GM23338 (cell line): ENCODE measurements around the gene FICD. TPM values are rescaled to one million over a fixed set of nuclear protein-coding genes. Genes with fewer than 3 reads are reported as not detected.

Experiments used
- ATAC-seq: fragments of 200-7000 bp; cut with Tn5 transposase; 3 replicates; pipeline ENCODE4 v1.9.1; 2020
- DNase-seq: peaks from one replicate; pipeline ENCODE4 v3.0.0-alpha.2; 2015; ENCODE audit warnings: low spot score
- H2AFZ ChIP-seq: fragments of 200-600 bp; sonication (generic); 2 replicates; pipeline ENCODE4 v1.8.0; 2016; ENCODE audit warnings: antibody characterized with exemption, mild to moderate bottlenecking, moderate library complexity
- H3F3A ChIP-seq: fragments of 200-600 bp; sonication (generic); replicated peaks from 2 replicates; pipeline ENCODE4 v1.8.0; 2017; ENCODE audit warnings: antibody characterized with exemption, mixed run types, low read depth
- H3K27ac ChIP-seq: fragments of 200-600 bp; sonication (generic); 2 replicates; pipeline ENCODE4 v1.6.1; 2016; ENCODE audit warnings: low read depth
- H3K27me3 ChIP-seq: fragments of 200-600 bp; sonication (generic); 2 replicates; pipeline ENCODE4 v1.8.0; 2016; ENCODE audit warnings: mild to moderate bottlenecking, mixed run types, moderate library complexity; ENCODE audit not compliant: insufficient read depth
- H3K36me3 ChIP-seq: fragments of 200-600 bp; sonication (generic); 2 replicates; pipeline ENCODE4 v1.8.0; 2016; ENCODE audit warnings: mild to moderate bottlenecking; ENCODE audit not compliant: insufficient read depth
- H3K4me1 ChIP-seq: fragments of 200-600 bp; sonication (generic); 2 replicates; pipeline ENCODE4 v1.8.0; 2016; ENCODE audit warnings: mild to moderate bottlenecking, moderate library complexity; ENCODE audit not compliant: insufficient read depth
- H3K4me2 ChIP-seq: fragments of 200-600 bp; sonication (generic); 2 replicates; pipeline ENCODE4 v1.7.1; 2017; ENCODE audit warnings: mixed run types
- H3K4me3 ChIP-seq: fragments of 200-600 bp; sonication (generic); 2 replicates; pipeline ENCODE4 v1.6.1; 2016; ENCODE audit warnings: mixed run types
- H3K79me2 ChIP-seq: fragments of 200-600 bp; sonication (generic); replicated peaks from 2 replicates; pipeline ENCODE4 v1.8.0; 2017; ENCODE audit warnings: mild to moderate bottlenecking; ENCODE audit not compliant: insufficient read depth
- H3K9me2 ChIP-seq: fragments of 200-600 bp; sonication (generic); 2 replicates; pipeline ENCODE4 v1.8.0; 2017; ENCODE audit not compliant: insufficient read depth
- H4K20me1 ChIP-seq: fragments of 200-600 bp; sonication (generic); replicated peaks from 2 replicates; pipeline ENCODE4 v1.8.0; 2017; ENCODE audit warnings: mild to moderate bottlenecking; ENCODE audit not compliant: insufficient read depth
- H3K27ac Mint-ChIP-seq: 2 replicates; pipeline ENCODE4 v1.8.0; 2020; ENCODE audit warnings: inconsistent platforms, mild to moderate bottlenecking, moderate library complexity, mixed read lengths
- H3K27me3 Mint-ChIP-seq: 3 replicates; pipeline ENCODE4 v1.8.0; 2022; ENCODE audit warnings: low read depth, mild to moderate bottlenecking, moderate library complexity, mixed read lengths, inconsistent platforms; ENCODE audit not compliant: insufficient read depth, poor library complexity
- H3K36me3 Mint-ChIP-seq: 3 replicates; pipeline ENCODE4 v1.8.0; 2021; ENCODE audit warnings: low read depth, mild to moderate bottlenecking, inconsistent platforms, moderate library complexity, mixed read lengths
- H3K4me1 Mint-ChIP-seq: 3 replicates; pipeline ENCODE4 v1.8.0; 2020; ENCODE audit warnings: mild to moderate bottlenecking, inconsistent platforms, mixed read lengths
- H3K4me3 Mint-ChIP-seq: 3 replicates; pipeline ENCODE4 v1.8.0; 2021; ENCODE audit warnings: moderate library complexity, mild to moderate bottlenecking, inconsistent platforms, mixed read lengths
- H3K9me3 Mint-ChIP-seq: 3 replicates; pipeline ENCODE4 v1.8.0; 2020; ENCODE audit warnings: moderate library complexity, mild to moderate bottlenecking, inconsistent platforms, mixed read lengths
- CREB1 ChIP-seq: fragments of 250-450 bp; sonication (Bioruptor Pico); IDR thresholded peaks from 2 replicates; pipeline ENCODE4 v1.5.0; 2020; ENCODE audit warnings: low read depth, mild to moderate bottlenecking, moderate library complexity
- ETS1 ChIP-seq: IDR thresholded peaks from 2 replicates; pipeline ENCODE4 v1.6.1; 2016; ENCODE audit warnings: antibody characterized with exemption
- EZH2 ChIP-seq: fragments of 200-600 bp; sonication (generic); IDR thresholded peaks from one replicate; pipeline ENCODE4 v1.8.0; 2017; ENCODE audit warnings: antibody characterized with exemption, mild to moderate bottlenecking, low read depth; ENCODE audit not compliant: unreplicated experiment
- EZH2phosphoT487 ChIP-seq: fragments of 200-600 bp; sonication (generic); IDR thresholded peaks from one replicate; pipeline ENCODE4 v1.8.1; 2018; ENCODE audit warnings: antibody characterized with exemption; ENCODE audit not compliant: unreplicated experiment
- JUNB ChIP-seq: IDR thresholded peaks from one replicate; pipeline ENCODE4 v1.6.1; 2016; ENCODE audit warnings: antibody characterized with exemption; ENCODE audit not compliant: unreplicated experiment
- NANOG ChIP-seq: IDR thresholded peaks from 2 replicates; pipeline ENCODE4 v1.6.1; 2016; ENCODE audit warnings: antibody characterized with exemption, borderline replicate concordance
- POLR2AphosphoS5 ChIP-seq: IDR thresholded peaks from 2 replicates; pipeline ENCODE4 v1.6.1; 2016; ENCODE audit warnings: antibody characterized with exemption, low read depth
- STAT1 ChIP-seq: IDR thresholded peaks from one replicate; pipeline ENCODE4 v1.6.1; 2016; ENCODE audit warnings: antibody characterized with exemption; ENCODE audit not compliant: unreplicated experiment
- ZNF114 ChIP-seq: fragments of 250-450 bp; sonication (Bioruptor Pico); IDR thresholded peaks from 2 replicates; pipeline ENCODE4 v1.5.0; 2020; ENCODE audit warnings: mild to moderate bottlenecking, moderate library complexity
- ZNF331 ChIP-seq: fragments of 250-450 bp; sonication (Bioruptor Pico); IDR thresholded peaks from 2 replicates; pipeline ENCODE4 v1.5.0; 2020; ENCODE audit warnings: low read depth, mild to moderate bottlenecking, moderate library complexity
- polyA plus RNA-seq: library from polyadenylated mRNA; unstranded; fragments of >200 nt; fragmentation: Nextera tagmentation; extraction: Ambion mirVana; gene quantifications from 2 replicates; pipeline ENCODE4 v1.2.1, GENCODE V29; 2016
- total RNA-seq: library from RNA; depleted of rRNA; stranded (reverse); fragments of >200 nt; shearing (Covaris generic); gene quantifications from 2 replicates; pipeline ENCODE4 v1.2.3, GENCODE V29; 2014
- TF ChIP-seq, protein P1 (sequence below), 2 experiments: fragments of 200-600 bp in 1 of 2; sonication (generic) in 1 of 2; conservative IDR thresholded peaks; 2 replicates each; pipeline versions ENCODE4 v1.5.1 to v1.6.1; 2016 to 2017; ENCODE audit warnings: antibody characterized with exemption in 2 of 2, low read depth in 2 of 2, mild to moderate bottlenecking in 2 of 2, moderate library complexity in 1 of 2
- TF ChIP-seq, protein P2 (sequence below): fragments of 250-450 bp; sonication (Bioruptor Pico); IDR thresholded peaks from 2 replicates; pipeline ENCODE4 v1.5.0; 2020; ENCODE audit warnings: mild to moderate bottlenecking, moderate library complexity
- TF ChIP-seq, protein P3 (sequence below): IDR thresholded peaks from one replicate; pipeline ENCODE4 v1.6.1; 2018; ENCODE audit warnings: antibody characterized with exemption; ENCODE audit not compliant: unreplicated experiment

FICD gene
- total and polyA plus RNA-seq, 2 experiments from 2014 or later = 4.9 to 5.3 TPM

DNA sequence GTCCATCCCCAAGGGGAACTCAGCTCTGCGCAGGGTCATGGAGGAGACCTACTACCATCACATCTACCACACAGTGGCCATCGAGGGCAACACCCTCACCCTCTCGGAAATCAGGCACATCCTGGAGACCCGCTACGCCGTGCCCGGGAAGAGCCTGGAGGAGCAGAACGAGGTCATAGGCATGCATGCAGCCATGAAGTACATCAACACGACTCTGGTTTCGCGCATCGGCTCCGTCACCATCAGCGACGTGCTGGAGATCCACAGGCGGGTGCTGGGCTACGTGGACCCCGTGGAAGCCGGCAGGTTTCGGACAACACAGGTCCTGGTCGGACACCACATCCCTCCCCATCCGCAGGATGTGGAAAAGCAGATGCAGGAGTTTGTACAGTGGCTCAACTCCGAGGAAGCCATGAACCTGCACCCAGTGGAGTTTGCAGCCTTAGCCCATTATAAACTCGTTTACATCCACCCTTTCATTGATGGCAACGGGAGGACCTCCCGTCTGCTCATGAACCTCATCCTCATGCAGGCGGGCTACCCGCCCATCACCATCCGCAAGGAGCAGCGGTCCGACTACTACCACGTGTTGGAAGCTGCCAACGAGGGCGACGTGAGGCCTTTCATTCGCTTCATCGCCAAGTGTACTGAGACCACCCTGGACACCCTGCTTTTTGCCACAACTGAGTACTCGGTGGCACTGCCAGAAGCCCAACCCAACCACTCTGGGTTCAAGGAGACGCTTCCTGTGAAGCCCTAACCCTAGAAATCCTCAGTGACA, 3.8 kb downstream of the FICD start:
- Histone ChIP-seq H3K36me3 (peaks cover 43% of the 10 kb centered on the region), H3K4me3 (no peak overlapping the region), H3K9me2 (no peaks in the 10 kb centered on the region), H3K27ac (no peak overlapping the region), H4K20me1 (peaks cover 18% of the 10 kb centered on the region), H2AFZ (no peak overlapping the region), H3K79me2 (peaks cover 6% of the 10 kb centered on the region; the same call in 1 of the 2 replicates), H3K4me1 (peaks cover 10% of the 10 kb centered on the region; the same call in 1 of the 2 replicates), H3F3A (0 out of 2 replicates have a peak, but pooled peaks cover 18% of the 10 kb centered on the region), H3K27me3 (no peaks in the 10 kb centered on the region), H3K4me2 (no peak overlapping the region)
- Mint-ChIP-seq H3K36me3 (peaks cover 67% of the 10 kb centered on the region), H3K9me3 (peaks cover 4% of the 10 kb centered on the region), H3K4me1 (peaks cover 11% of the 10 kb centered on the region), H3K4me3 (no peak overlapping the region), H3K27ac (no peak overlapping the region), H3K27me3 (peaks cover 16% of the 10 kb centered on the region)
- no peak for ATAC-seq
- no peak for DNase-seq
- TF ChIP-seq POLR2AphosphoS5 = no peak
- no peak for TF ChIP-seq EZH2phosphoT487
- TF ChIP-seq ZNF114 (CRISPR knock-in tag) = no peak
- TF ChIP-seq EZH2 = no peak
- no peak for TF ChIP-seq CREB1
- TF ChIP-seq, protein P1, sequence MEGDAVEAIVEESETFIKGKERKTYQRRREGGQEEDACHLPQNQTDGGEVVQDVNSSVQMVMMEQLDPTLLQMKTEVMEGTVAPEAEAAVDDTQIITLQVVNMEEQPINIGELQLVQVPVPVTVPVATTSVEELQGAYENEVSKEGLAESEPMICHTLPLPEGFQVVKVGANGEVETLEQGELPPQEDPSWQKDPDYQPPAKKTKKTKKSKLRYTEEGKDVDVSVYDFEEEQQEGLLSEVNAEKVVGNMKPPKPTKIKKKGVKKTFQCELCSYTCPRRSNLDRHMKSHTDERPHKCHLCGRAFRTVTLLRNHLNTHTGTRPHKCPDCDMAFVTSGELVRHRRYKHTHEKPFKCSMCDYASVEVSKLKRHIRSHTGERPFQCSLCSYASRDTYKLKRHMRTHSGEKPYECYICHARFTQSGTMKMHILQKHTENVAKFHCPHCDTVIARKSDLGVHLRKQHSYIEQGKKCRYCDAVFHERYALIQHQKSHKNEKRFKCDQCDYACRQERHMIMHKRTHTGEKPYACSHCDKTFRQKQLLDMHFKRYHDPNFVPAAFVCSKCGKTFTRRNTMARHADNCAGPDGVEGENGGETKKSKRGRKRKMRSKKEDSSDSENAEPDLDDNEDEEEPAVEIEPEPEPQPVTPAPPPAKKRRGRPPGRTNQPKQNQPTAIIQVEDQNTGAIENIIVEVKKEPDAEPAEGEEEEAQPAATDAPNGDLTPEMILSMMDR (conservative IDR thresholded peaks at IDR 0.05; ENCODE audit: low read depth in 2 of 2) = no peak
- TF ChIP-seq ETS1 = no peak
- no peak for TF ChIP-seq JUNB
- no peak for TF ChIP-seq STAT1
- TF ChIP-seq, protein P2, sequence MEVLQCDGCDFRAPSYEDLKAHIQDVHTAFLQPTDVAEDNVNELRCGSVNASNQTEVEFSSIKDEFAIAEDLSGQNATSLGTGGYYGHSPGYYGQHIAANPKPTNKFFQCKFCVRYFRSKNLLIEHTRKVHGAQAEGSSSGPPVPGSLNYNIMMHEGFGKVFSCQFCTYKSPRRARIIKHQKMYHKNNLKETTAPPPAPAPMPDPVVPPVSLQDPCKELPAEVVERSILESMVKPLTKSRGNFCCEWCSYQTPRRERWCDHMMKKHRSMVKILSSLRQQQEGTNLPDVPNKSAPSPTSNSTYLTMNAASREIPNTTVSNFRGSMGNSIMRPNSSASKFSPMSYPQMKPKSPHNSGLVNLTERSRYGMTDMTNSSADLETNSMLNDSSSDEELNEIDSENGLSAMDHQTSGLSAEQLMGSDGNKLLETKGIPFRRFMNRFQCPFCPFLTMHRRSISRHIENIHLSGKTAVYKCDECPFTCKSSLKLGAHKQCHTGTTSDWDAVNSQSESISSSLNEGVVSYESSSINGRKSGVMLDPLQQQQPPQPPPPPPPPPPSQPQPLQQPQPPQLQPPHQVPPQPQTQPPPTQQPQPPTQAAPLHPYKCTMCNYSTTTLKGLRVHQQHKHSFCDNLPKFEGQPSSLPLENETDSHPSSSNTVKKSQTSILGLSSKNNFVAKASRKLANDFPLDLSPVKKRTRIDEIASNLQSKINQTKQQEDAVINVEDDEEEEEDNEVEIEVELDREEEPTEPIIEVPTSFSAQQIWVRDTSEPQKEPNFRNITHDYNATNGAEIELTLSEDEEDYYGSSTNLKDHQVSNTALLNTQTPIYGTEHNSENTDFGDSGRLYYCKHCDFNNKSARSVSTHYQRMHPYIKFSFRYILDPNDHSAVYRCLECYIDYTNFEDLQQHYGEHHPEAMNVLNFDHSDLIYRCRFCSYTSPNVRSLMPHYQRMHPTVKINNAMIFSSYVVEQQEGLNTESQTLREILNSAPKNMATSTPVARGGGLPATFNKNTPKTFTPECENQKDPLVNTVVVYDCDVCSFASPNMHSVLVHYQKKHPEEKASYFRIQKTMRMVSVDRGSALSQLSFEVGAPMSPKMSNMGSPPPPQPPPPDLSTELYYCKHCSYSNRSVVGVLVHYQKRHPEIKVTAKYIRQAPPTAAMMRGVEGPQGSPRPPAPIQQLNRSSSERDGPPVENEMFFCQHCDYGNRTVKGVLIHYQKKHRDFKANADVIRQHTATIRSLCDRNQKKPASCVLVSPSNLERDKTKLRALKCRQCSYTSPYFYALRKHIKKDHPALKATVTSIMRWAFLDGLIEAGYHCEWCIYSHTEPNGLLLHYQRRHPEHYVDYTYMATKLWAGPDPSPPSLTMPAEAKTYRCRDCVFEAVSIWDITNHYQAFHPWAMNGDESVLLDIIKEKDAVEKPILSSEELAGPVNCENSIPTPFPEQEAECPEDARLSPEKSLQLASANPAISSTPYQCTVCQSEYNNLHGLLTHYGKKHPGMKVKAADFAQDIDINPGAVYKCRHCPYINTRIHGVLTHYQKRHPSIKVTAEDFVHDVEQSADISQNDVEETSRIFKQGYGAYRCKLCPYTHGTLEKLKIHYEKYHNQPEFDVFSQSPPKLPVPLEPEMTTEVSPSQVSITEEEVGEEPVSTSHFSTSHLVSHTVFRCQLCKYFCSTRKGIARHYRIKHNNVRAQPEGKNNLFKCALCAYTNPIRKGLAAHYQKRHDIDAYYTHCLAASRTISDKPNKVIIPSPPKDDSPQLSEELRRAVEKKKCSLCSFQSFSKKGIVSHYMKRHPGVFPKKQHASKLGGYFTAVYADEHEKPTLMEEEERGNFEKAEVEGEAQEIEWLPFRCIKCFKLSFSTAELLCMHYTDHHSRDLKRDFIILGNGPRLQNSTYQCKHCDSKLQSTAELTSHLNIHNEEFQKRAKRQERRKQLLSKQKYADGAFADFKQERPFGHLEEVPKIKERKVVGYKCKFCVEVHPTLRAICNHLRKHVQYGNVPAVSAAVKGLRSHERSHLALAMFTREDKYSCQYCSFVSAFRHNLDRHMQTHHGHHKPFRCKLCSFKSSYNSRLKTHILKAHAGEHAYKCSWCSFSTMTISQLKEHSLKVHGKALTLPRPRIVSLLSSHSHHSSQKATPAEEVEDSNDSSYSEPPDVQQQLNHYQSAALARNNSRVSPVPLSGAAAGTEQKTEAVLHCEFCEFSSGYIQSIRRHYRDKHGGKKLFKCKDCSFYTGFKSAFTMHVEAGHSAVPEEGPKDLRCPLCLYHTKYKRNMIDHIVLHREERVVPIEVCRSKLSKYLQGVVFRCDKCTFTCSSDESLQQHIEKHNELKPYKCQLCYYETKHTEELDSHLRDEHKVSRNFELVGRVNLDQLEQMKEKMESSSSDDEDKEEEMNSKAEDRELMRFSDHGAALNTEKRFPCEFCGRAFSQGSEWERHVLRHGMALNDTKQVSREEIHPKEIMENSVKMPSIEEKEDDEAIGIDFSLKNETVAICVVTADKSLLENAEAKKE (CRISPR knock-in tag) = no peak
- TF ChIP-seq, protein P3, sequence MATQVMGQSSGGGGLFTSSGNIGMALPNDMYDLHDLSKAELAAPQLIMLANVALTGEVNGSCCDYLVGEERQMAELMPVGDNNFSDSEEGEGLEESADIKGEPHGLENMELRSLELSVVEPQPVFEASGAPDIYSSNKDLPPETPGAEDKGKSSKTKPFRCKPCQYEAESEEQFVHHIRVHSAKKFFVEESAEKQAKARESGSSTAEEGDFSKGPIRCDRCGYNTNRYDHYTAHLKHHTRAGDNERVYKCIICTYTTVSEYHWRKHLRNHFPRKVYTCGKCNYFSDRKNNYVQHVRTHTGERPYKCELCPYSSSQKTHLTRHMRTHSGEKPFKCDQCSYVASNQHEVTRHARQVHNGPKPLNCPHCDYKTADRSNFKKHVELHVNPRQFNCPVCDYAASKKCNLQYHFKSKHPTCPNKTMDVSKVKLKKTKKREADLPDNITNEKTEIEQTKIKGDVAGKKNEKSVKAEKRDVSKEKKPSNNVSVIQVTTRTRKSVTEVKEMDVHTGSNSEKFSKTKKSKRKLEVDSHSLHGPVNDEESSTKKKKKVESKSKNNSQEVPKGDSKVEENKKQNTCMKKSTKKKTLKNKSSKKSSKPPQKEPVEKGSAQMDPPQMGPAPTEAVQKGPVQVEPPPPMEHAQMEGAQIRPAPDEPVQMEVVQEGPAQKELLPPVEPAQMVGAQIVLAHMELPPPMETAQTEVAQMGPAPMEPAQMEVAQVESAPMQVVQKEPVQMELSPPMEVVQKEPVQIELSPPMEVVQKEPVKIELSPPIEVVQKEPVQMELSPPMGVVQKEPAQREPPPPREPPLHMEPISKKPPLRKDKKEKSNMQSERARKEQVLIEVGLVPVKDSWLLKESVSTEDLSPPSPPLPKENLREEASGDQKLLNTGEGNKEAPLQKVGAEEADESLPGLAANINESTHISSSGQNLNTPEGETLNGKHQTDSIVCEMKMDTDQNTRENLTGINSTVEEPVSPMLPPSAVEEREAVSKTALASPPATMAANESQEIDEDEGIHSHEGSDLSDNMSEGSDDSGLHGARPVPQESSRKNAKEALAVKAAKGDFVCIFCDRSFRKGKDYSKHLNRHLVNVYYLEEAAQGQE = no peak
- no peak for TF ChIP-seq NANOG
- TF ChIP-seq ZNF331 (CRISPR knock-in tag) = no peak
